Measurements from ENCODE around the gene MYL6B. TPM values are rescaled to one million over a fixed set of nuclear protein-coding genes. Genes with fewer than 3 reads are reported as not detected.

The MYL6B gene
- total RNA-seq, 2 donors from 2014 or later: 153 to 191 TPM

DNA sequence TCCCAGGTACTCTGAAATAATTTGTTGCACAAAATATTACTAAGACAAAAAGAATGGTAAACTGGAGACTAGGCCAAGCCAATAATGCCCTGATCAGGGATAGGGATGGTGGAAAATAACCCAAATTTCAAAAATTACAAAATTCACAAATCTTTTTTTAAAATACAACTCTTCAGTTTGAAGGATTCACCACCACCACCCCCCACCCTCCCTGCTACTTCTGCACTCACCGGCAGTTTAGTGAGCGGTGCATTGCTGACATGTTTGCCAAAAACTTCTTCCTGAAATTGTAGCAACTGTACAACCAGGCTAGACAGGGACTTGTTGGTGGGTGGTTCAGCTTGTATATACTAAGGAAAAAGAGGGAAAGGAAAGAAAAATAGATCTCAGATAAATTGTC is 34.6 kb downstream of the MYL6B start:
- Histone ChIP-seq H3K9ac (ENCODE audit: extremely low read depth, low read length, poor library complexity, severe bottlenecking) (no peak overlapping the region), H3K36me3 (ENCODE audit: control insufficient read depth, insufficient read depth, low read length) (peaks cover 53% of the 10 kb centered on the region), H3K27ac (ENCODE audit: low read depth, low read length) (no peak overlapping the region), H3K4me1 (ENCODE audit: control insufficient read depth, insufficient read depth, low read length) (peaks cover 5% of the 10 kb centered on the region), H3K27me3 (ENCODE audit: control insufficient read depth, insufficient read depth, low read length, poor library complexity, severe bottlenecking) (no peaks in the 10 kb centered on the region), H3K9me3 (ENCODE audit: control insufficient read depth, low read length) (no peaks in the 10 kb centered on the region), H3K4me3 (ENCODE audit: low read length) (no peak overlapping the region)
- WGBS, 2 experiments (ENCODE audit: insufficient coverage in 1 of 2, insufficient read length in 1 of 2): 100% methylated on average over 2 of the region's 2 CpGs; no CpG with 5 or more reads in 1 of the 2 experiments
- H3K27ac Mint-ChIP-seq: no peak overlapping the region
- no peak for DNase-seq
- peaks cover 44% of the 10 kb centered on the region for H3K36me3 Mint-ChIP-seq (ENCODE audit: low read depth)
- no peaks in the 10 kb centered on the region for H3K9me3 Mint-ChIP-seq
- peaks cover 12% of the 10 kb centered on the region for H3K4me1 Mint-ChIP-seq
- no peak for TF ChIP-seq CTCF (conservative IDR thresholded peaks at IDR 0.05)
- H3K27me3 Mint-ChIP-seq (ENCODE audit: insufficient read depth): no peaks in the 10 kb centered on the region
- H3K4me3 Mint-ChIP-seq: no peak overlapping the region

GRCh38 chr12:56188131-56188777 is 35.9 kb downstream of the MYL6B start:
- no peaks in the 10 kb centered on the region for H3K9me3 Mint-ChIP-seq
- no peaks in the 10 kb centered on the region for H3K27me3 Mint-ChIP-seq (ENCODE audit: insufficient read depth)
- peaks cover 5% of the 10 kb centered on the region for H3K4me1 ChIP-seq (ENCODE audit: control insufficient read depth, insufficient read depth, low read length)
- H3K4me3 Mint-ChIP-seq: peak overlapping the region; percentile 97
- peaks cover 38% of the 10 kb centered on the region for H3K36me3 Mint-ChIP-seq (ENCODE audit: low read depth)
- TF ChIP-seq CTCF (conservative IDR thresholded peaks at IDR 0.05): no peak
- H3K36me3 ChIP-seq (ENCODE audit: control insufficient read depth, insufficient read depth, low read length): peaks cover 45% of the 10 kb centered on the region
- peaks cover 12% of the 10 kb centered on the region for H3K4me1 Mint-ChIP-seq
- no peaks in the 10 kb centered on the region for H3K9me3 ChIP-seq (ENCODE audit: control insufficient read depth, low read length)
- peak overlapping the region; percentile 84 for H3K27ac ChIP-seq (ENCODE audit: low read depth, low read length)
- DNase-seq: peak; percentile 79
- peak overlapping the region; percentile 74 for H3K9ac ChIP-seq (ENCODE audit: extremely low read depth, low read length, poor library complexity, severe bottlenecking)
- H3K4me3 ChIP-seq (ENCODE audit: low read length): peak overlapping the region; percentile 90
- H3K27me3 ChIP-seq (ENCODE audit: control insufficient read depth, insufficient read depth, low read length, poor library complexity, severe bottlenecking): no peaks in the 10 kb centered on the region
- peak overlapping the region; percentile 92 for H3K27ac Mint-ChIP-seq
- 14 to 16% methylated on average over 8 to 10 of the region's 10 CpGs for WGBS, 2 experiments (ENCODE audit: insufficient coverage in 1 of 2, insufficient read length in 1 of 2)

GRCh38 chr12:56188778-56189098 is 36.4 kb downstream of the MYL6B start:
- H3K4me1 ChIP-seq (ENCODE audit: control insufficient read depth, insufficient read depth, low read length): peaks cover 5% of the 10 kb centered on the region
- WGBS, 2 experiments (ENCODE audit: insufficient coverage in 1 of 2, insufficient read length in 1 of 2): 0% methylated on average over 2 to 17 of the region's 17 CpGs
- Mint-ChIP-seq H3K36me3 (ENCODE audit: low read depth) (peaks cover 37% of the 10 kb centered on the region), H3K27me3 (ENCODE audit: insufficient read depth) (no peaks in the 10 kb centered on the region), H3K4me3 (peak overlapping the region; percentile 97), H3K4me1 (peaks cover 12% of the 10 kb centered on the region), H3K9me3 (no peaks in the 10 kb centered on the region), H3K27ac (peak overlapping the region; percentile 92)
- peak overlapping the region; percentile 74 for H3K9ac ChIP-seq (ENCODE audit: extremely low read depth, low read length, poor library complexity, severe bottlenecking)
- peaks cover 45% of the 10 kb centered on the region for H3K36me3 ChIP-seq (ENCODE audit: control insufficient read depth, insufficient read depth, low read length)
- H3K9me3 ChIP-seq (ENCODE audit: control insufficient read depth, low read length): no peaks in the 10 kb centered on the region
- peak; percentile 85 for DNase-seq
- peak overlapping the region; percentile 84 for H3K27ac ChIP-seq (ENCODE audit: low read depth, low read length)
- TF ChIP-seq CTCF (conservative IDR thresholded peaks at IDR 0.05): no peak
- H3K4me3 ChIP-seq (ENCODE audit: low read length): peak overlapping the region; percentile 90
- H3K27me3 ChIP-seq (ENCODE audit: control insufficient read depth, insufficient read depth, low read length, poor library complexity, severe bottlenecking): no peaks in the 10 kb centered on the region
